Measurements from ENCODE around the gene LILRA2.
"Not testable (repeated sequence)": the region's sequence is repeated elsewhere in the genome, so short reads cannot be mapped to it uniquely, and the experiment has no call there.

LILRA2 gene

DNA sequence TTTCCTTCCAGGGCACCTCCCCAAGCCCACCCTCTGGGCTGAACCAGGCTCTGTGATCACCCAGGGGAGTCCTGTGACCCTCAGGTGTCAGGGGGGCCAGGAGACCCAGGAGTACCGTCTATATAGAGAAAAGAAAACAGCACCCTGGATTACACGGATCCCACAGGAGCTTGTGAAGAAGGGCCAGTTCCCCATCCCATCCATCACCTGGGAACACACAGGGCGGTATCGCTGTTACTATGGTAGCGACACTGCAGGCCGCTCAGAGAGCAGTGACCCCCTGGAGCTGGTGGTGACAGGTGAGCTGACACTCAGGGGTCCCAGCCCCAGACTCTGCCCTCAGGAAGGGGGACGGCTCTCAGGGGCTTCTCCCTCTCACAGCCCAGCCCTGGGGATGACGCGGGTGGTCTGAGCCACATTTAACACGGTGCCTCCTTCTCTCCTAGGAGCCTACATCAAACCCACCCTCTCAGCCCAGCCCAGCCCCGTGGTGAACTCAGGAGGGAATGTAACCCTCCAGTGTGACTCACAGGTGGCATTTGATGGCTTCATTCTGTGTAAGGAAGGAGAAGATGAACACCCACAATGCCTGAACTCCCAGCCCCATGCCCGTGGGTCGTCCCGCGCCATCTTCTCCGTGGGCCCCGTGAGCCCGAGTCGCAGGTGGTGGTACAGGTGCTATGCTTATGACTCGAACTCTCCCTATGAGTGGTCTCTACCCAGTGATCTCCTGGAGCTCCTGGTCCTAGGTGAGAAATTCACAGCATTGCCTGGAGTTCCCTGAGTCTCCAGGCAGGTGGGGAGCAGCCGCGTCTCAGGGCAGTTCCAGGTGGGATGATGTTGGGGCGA lies 58.1 kb downstream of the LILRA2 start:
- H3K9ac ChIP-seq (ENCODE audit: low read length); H3K9me3 ChIP-seq (ENCODE audit: low read length); H3K36me3 ChIP-seq (ENCODE audit: insufficient read depth, low read length); H3K27ac ChIP-seq (ENCODE audit: low read depth, low read length); H3K4me3 ChIP-seq (ENCODE audit: low read depth in 1 of 2, low read length in 2 of 2); H3K27me3 ChIP-seq (ENCODE audit: control insufficient read depth in 1 of 2, insufficient read depth in 2 of 2, low read length in 2 of 2); H3K4me1 ChIP-seq (ENCODE audit: insufficient read depth, low read length): not testable (repeated sequence)

DNA sequence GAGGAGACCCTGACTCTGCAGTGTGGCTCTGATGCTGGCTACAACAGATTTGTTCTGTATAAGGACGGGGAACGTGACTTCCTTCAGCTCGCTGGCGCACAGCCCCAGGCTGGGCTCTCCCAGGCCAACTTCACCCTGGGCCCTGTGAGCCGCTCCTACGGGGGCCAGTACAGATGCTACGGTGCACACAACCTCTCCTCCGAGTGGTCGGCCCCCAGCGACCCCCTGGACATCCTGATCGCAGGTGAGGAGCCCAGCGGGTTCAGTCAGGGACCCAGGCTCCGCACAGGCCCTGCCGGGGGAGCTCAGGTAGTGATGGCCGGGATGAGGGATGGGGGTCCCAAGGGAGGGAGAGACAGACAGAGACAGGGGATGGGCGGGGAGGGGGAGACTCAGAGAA lies 58.9 kb downstream of the LILRA2 start:
- not testable (repeated sequence) for H3K36me3 ChIP-seq (ENCODE audit: insufficient read depth, low read length); H3K4me1 ChIP-seq (ENCODE audit: insufficient read depth, low read length); H3K9ac ChIP-seq (ENCODE audit: low read length); H3K27me3 ChIP-seq (ENCODE audit: control insufficient read depth in 1 of 2, insufficient read depth in 2 of 2, low read length in 2 of 2); H3K4me3 ChIP-seq (ENCODE audit: low read depth in 1 of 2, low read length in 2 of 2); H3K9me3 ChIP-seq (ENCODE audit: low read length); H3K27ac ChIP-seq (ENCODE audit: low read depth, low read length)

DNA sequence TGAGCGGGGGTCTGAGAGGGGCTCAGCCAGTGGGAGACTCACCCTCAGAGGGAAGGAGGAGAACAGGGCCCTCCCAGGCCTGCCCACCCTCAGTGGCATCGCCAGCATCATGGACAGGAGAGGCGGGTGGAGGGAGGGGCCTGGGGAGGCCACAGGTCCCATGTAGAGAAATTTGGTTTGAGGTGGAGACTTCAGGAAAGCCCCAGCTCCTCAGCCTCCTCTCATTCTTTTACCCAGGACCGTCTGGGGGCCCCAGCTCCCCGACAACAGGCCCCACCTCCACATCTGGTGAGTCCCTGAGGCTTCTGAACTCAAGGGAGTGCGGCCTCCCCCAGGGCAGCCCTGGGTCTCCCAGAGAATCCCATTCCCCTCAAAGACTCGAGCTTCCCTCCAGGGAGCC lies 59.8 kb downstream of the LILRA2 start:
- Histone ChIP-seq H3K4me3 (ENCODE audit: low read depth in 1 of 2, low read length in 2 of 2) (no peak overlapping the region), H3K9me3 (ENCODE audit: low read length) (no peaks in the 10 kb centered on the region), H3K4me1 (ENCODE audit: insufficient read depth, low read length) (no peaks in the 10 kb centered on the region)

DNA sequence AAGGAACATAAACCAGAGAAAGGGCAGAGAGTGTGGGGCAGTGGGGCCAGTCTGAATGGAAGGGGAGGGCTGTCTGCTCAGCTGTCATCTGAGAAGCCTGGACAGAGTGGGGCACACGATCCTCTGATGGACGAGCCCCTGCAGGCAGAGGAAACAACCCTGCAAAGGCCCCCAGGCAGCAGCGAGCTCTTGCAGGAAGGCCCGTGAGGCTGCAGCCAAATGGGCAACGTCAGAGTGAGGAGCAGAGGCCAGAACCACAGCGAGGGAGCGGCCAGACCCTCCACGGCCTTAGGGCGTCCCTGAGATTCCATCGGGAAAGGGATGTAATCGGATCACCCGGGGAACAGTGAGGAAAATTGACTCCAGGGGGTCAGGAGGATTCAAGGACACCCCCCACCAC lies 62.5 kb downstream of the LILRA2 start:
- not testable (repeated sequence) for H3K36me3 ChIP-seq (ENCODE audit: insufficient read depth, low read length); H3K27ac ChIP-seq (ENCODE audit: low read depth, low read length); H3K9me3 ChIP-seq (ENCODE audit: low read length); H3K4me1 ChIP-seq (ENCODE audit: insufficient read depth, low read length); H3K27me3 ChIP-seq (ENCODE audit: control insufficient read depth in 1 of 2, insufficient read depth in 2 of 2, low read length in 2 of 2); H3K9ac ChIP-seq (ENCODE audit: low read length); H3K4me3 ChIP-seq (ENCODE audit: low read depth in 1 of 2, low read length in 2 of 2)

More for the DNA sequence above, 59.8 kb downstream of the LILRA2 start:
- Histone ChIP-seq H3K36me3 (ENCODE audit: insufficient read depth, low read length) (no peaks in the 10 kb centered on the region), H3K27me3 (ENCODE audit: control insufficient read depth in 1 of 2, insufficient read depth in 2 of 2, low read length in 2 of 2) (no peaks in the 10 kb centered on the region), H3K27ac (ENCODE audit: low read depth, low read length) (no peak overlapping the region), H3K9ac (ENCODE audit: low read length) (no peak overlapping the region)

DNA sequence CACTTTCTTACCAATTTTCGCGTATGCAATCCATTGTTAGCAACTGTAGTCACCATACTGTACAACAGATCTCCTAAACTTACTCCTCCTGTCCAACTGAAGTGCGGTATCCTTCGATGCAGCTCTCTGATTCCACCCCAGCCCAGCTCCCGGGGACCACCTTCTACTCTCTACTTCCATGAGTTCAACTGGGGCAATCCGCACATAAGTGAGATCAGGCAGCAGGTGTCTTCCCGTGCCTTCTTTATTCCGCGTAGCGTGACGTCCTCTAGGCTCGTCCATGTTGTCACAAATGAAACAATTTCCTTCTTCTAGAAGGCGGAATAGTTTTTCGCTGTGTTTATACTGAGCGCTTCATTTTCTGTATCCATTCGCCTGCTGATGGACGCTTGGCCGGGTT lies 65.1 kb downstream of the LILRA2 start:
- Histone ChIP-seq H3K9ac (ENCODE audit: low read length) (no peak overlapping the region), H3K4me1 (ENCODE audit: insufficient read depth, low read length) (no peaks in the 10 kb centered on the region), H3K9me3 (ENCODE audit: low read length) (no peaks in the 10 kb centered on the region), H3K27ac (ENCODE audit: low read depth, low read length) (no peak overlapping the region), H3K36me3 (ENCODE audit: insufficient read depth, low read length) (no peaks in the 10 kb centered on the region), H3K27me3 (ENCODE audit: control insufficient read depth in 1 of 2, insufficient read depth in 2 of 2, low read length in 2 of 2) (no peaks in the 10 kb centered on the region), H3K4me3 (ENCODE audit: low read depth in 1 of 2, low read length in 2 of 2) (no peak overlapping the region)
